ENCODE measurements around the gene AOAH. TPM values are rescaled to one million over a fixed set of nuclear protein-coding genes. Genes with fewer than 3 reads are reported as not detected.

Gene AOAH
- total and polyA plus RNA-seq, 9 of the 15 experiments (the other 6 are each of a cell fraction or from before 2014, with no cell fraction given) = not detected

DNA sequence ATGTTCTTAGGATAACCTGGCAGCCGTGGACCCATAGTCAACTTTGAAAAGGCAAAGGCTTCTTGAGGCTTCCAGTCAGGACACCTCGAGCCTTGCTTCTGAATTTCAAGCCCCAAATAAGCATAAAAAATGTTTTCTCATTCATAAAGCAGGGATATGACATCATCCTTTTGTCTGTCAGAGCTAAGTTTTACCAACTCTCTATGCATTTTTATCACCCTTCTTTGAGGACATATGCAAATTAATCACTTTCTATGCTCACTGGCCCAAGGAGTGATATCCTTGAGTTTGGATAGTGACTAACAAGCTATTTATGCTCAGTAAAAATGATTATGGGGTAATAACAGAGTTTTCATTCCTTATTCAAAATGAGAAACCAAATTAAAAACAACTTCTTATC lies 175.3 kb downstream of the AOAH start:
- FAIRE-seq = no peak

DNA sequence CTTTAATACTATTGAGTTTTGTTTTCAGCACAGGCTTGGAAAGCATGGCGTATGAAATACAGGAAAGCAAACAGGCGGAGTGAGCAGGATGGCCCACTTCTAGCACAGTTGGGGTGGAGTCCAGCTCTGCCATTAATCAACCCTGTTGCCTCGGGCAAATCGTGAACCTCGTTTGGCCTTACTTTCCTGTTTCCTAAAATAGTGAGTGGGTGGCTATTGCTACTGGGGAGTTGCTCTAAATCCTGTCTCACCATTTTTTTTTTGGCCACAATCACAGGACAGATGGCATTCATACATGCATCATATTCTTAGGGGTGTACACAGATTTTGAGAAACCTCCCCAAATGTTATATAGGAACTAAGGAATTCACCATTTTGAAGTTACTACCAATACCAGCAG lies 176.9 kb downstream of the AOAH start:
- Histone ChIP-seq H3K9me1 (ENCODE audit: control insufficient read depth, insufficient read depth, low read length) (no peaks in the 10 kb centered on the region), H3K4me2 (ENCODE audit: insufficient read depth, low read length) (no peak overlapping the region), H3K9me3 (replicated peaks; ENCODE audit: control insufficient read depth, insufficient read depth, low read depth, low read length) (no peaks in the 10 kb centered on the region), H3K27me3 (ENCODE audit: control insufficient read depth in 2 of 2, insufficient read depth in 2 of 2, low read length in 2 of 2) (peaks cover 9 to 15% of the 10 kb centered on the region in 2 experiments; a peak in 4 of 5 replicates), H2AFZ (ENCODE audit: low read depth, low read length) (no peak overlapping the region), H3K9ac (ENCODE audit: insufficient read depth in 1 of 2, low read depth in 2 of 2, low read length in 2 of 2) (no peak overlapping the region), H3K27ac (ENCODE audit: extremely low read depth, low read depth, low read length) (no peak overlapping the region), H3K4me1 (replicated peaks in 1 of 2; ENCODE audit: control insufficient read depth in 2 of 2, insufficient read depth in 2 of 2, low read length in 2 of 2) (no peaks in the 10 kb centered on the region), H3K79me2 (ENCODE audit: control insufficient read depth, insufficient read depth, low read length) (no peaks in the 10 kb centered on the region), H3K36me3 (ENCODE audit: control insufficient read depth, insufficient read depth, low read length) (no peaks in the 10 kb centered on the region), H4K20me1 (replicated peaks; ENCODE audit: control insufficient read depth, insufficient read depth, low read length) (no peaks in the 10 kb centered on the region), H3K4me3 (no peak overlapping the region)
- DNase-seq (ENCODE audit: extremely low read depth in 1 of 4, low spot score in 3 of 4) = no peak
- no TSS peak for BruUV-seq (replicated peaks)
- CTCF ChIA-PET (ENCODE audit: low intra/inter-chr PET ratio) = no interaction called here
- POLR2A ChIA-PET = no interaction called here
- 3% methylated on average over 5 of the region's 5 CpGs for WGBS (ENCODE audit: insufficient coverage, low coverage, missing lambda C conversion rate)
- no peak for TF ChIP-seq RFX7 (CRISPR knock-in tag; IDR thresholded peaks at IDR 0.05)
- no peak for ATAC-seq
- in situ Hi-C loops (cut with MboI) = no loop called here
- no peak for FAIRE-seq
- intact Hi-C loops (cut with micrococcal nuclease) = no loop called here

More for the DNA sequence above, 175.3 kb downstream of the AOAH start:
- no TSS peak for BruUV-seq (replicated peaks)
- TF ChIP-seq, protein P1, sequence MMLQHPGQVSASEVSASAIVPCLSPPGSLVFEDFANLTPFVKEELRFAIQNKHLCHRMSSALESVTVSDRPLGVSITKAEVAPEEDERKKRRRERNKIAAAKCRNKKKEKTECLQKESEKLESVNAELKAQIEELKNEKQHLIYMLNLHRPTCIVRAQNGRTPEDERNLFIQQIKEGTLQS (IDR thresholded peaks at IDR 0.05) = peak; percentile 46
- TF ChIP-seq, protein P1 (CRISPR knock-in tag; conservative IDR thresholded peaks at IDR 0.05) = no peak
- TF ChIP-seq HCFC1 (IDR thresholded peaks at IDR 0.05; ENCODE audit: low read depth, low read length) = no peak
- intact Hi-C loops (cut with micrococcal nuclease) = no loop called here
- Histone ChIP-seq H3K9me3 (replicated peaks; ENCODE audit: control insufficient read depth, insufficient read depth, low read depth, low read length) (no peaks in the 10 kb centered on the region), H3K79me2 (ENCODE audit: control insufficient read depth, insufficient read depth, low read length) (no peaks in the 10 kb centered on the region), H4K20me1 (replicated peaks; ENCODE audit: control insufficient read depth, insufficient read depth, low read length) (no peaks in the 10 kb centered on the region), H3K9me1 (ENCODE audit: control insufficient read depth, insufficient read depth, low read length) (no peaks in the 10 kb centered on the region), H3K4me2 (ENCODE audit: insufficient read depth, low read length) (no peak overlapping the region), H3K4me3 (no peak overlapping the region), H3K36me3 (ENCODE audit: control insufficient read depth, insufficient read depth, low read length) (no peaks in the 10 kb centered on the region), H3K9ac (ENCODE audit: insufficient read depth in 1 of 2, low read depth in 2 of 2, low read length in 2 of 2) (no peak overlapping the region), H3K4me1 (replicated peaks in 1 of 2; ENCODE audit: control insufficient read depth in 2 of 2, insufficient read depth in 2 of 2, low read length in 2 of 2) (no peaks in the 10 kb centered on the region), H3K27ac (ENCODE audit: extremely low read depth, low read depth, low read length) (no peak overlapping the region), H3K27me3 (ENCODE audit: control insufficient read depth in 2 of 2, insufficient read depth in 2 of 2, low read length in 2 of 2) (peaks cover 9 to 15% of the 10 kb centered on the region in 2 experiments; a peak in 4 of 5 replicates), H2AFZ (ENCODE audit: low read depth, low read length) (no peak overlapping the region)
- in situ Hi-C loops (cut with MboI) = no loop called here
- WGBS (ENCODE audit: insufficient coverage, low coverage, missing lambda C conversion rate) = 0% methylated on average over 2 of the region's 2 CpGs
- ChIA-PET POLR2A (no interaction called here), CTCF (ENCODE audit: low intra/inter-chr PET ratio) (interaction anchor here (0.6 kb wide), 1 partner anchor 219 kb away, joined by 4 read pairs; no protein-coding TSS in a partner anchor)
- no peak for ATAC-seq
- DNase-seq (ENCODE audit: extremely low read depth in 1 of 4, low spot score in 3 of 4) = no peak
